Heart left ventricle (tissue), 13 donors: ENCODE data around the gene GCM1.

Source experiments
- CTCF ChIP-seq, 12 donors: fragments of 200-600 bp; sonication (generic) in 4 of 12; IDR thresholded peaks; one replicate each; pipeline versions ENCODE4 v1.5.0 to v1.8.0; 2018 to 2022; ENCODE audit warnings: antibody characterized with exemption in 12 of 12, mild to moderate bottlenecking in 5 of 12
- POLR2A ChIP-seq, 2 donors: fragments of 450-650 bp; IDR thresholded peaks; one replicate each; pipeline ENCODE4 v1.6.1; 2017; ENCODE audit warnings: antibody characterized with exemption in 2 of 2, mild to moderate bottlenecking in 2 of 2, moderate library complexity in 2 of 2
- donor health status: ischemic (EF 13 %, LVEDD 7.1; RV severe dilation, severe dysfunction).
- donor health status: DM: no; HTN: yes; CAD: no.
- donor health status: DM: no; HTN: no; CAD: no.
- donor health status: ischemic (EF 25% LVEDD 6.9; RV normal size, moderate dysfunction).
- donor health status: ischemic (EF 25% LVEDD 5.7; RV mildly dilated, moderate dysfunction).
- donor health status: ischemic (EF 35%, LVEDD 5.7; RV mildly dilated, moderate dysfunction).
- donor health status: nonischemic (EF 11% LVEDD 7.7; RV severe dilation, severe dysfunction).
- donor health status: DM: yes; HTN: yes; CAD: no.
- donor health status: PGD.
- donor health status: ischemic (EF 29% LVEDD 5.4; RV normal size, mild dysfunction).
- donor health status: nonischemic (EF 23%, LVEDD 6.1; RV moderate dilation, normal function).

DNA sequence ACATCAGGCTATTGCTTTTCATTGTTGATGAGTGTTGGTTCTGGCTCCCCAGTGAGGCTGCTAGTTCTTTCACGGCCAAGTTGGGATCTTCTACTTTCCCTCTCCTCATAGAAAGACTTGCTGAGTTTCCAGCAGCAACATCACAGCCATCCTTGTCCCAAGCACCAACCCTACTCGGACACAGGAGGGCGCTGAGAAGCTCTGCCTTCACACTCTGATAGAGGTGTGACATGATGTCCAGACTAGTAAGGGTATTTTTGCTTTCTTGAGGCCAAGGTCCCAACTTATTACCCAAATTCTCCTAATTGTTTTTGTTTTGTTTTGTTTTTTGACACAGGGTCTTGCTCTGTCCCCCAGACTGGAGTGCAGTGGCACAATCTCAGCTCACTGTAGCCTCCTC lies 3.0 kb upstream of the GCM1 start:
- TF ChIP-seq POLR2A (IDR thresholded peaks at IDR 0.05) (no peak), CTCF (IDR thresholded peaks at IDR 0.05) (no peak)
